ENCODE measurements around the gene SLC12A6.
A peak's percentile ranks its signal among the peaks of the same experiment; 100 is the strongest.
"Not testable (repeated sequence)": the region's sequence is repeated elsewhere in the genome, so short reads cannot be mapped to it uniquely, and the experiment has no call there.

Gene SLC12A6

GRCh38 chr15:34337557-34338306, at the start of gene SLC12A6:
SLC12A6 (minus strand) TSS chr15:34337781; CDS start chr15:34336680, 1,101 bp downstream.
- DNase-seq = peak; percentile 92

GRCh38 chr15:34381829-34382521, 44.4 kb upstream of the SLC12A6 start:
- DNase-seq = not testable (repeated sequence)

GRCh38 chr15:34380491-34380890, 42.9 kb upstream of the SLC12A6 start:
- not testable (repeated sequence) for DNase-seq

- no peak for DNase-seq
Observed at GRCh38 chr15:34376856-34377255, 39.3 kb upstream of the SLC12A6 start.

GRCh38 chr15:34375541-34375940, 38.0 kb upstream of the SLC12A6 start:
- not testable (repeated sequence) for DNase-seq

- DNase-seq = no peak
Observed at GRCh38 chr15:34374816-34375215, 37.2 kb upstream of the SLC12A6 start.

- DNase-seq = no peak
Observed at GRCh38 chr15:34373951-34374350, 36.4 kb upstream of the SLC12A6 start.

- no peak for DNase-seq
Observed at GRCh38 chr15:34370643-34371042, 33.1 kb upstream of the SLC12A6 start.

- DNase-seq = no peak
Observed at GRCh38 chr15:34370129-34370528, 32.5 kb upstream of the SLC12A6 start.

- DNase-seq = peak; percentile 96
Observed at GRCh38 chr15:34367101-34368081, 29.8 kb upstream of the SLC12A6 start, which contains the start of gene LPCAT4. LPCAT4 (minus strand) TSS chr15:34367196; CDS start chr15:34367100, 96 bp downstream.

GRCh38 chr15:34366271-34367065, 28.9 kb upstream of the SLC12A6 start:
- peak; percentile 66 for DNase-seq

- no peak for DNase-seq
Observed at GRCh38 chr15:34365836-34366235, 28.3 kb upstream of the SLC12A6 start.

- DNase-seq = no peak
Observed at GRCh38 chr15:34365091-34365825, 27.7 kb upstream of the SLC12A6 start.

GRCh38 chr15:34364041-34364440, 26.5 kb upstream of the SLC12A6 start:
- no peak for DNase-seq

GRCh38 chr15:34362047-34362773, 24.6 kb upstream of the SLC12A6 start:
- DNase-seq = no peak

- DNase-seq = no peak
Observed at GRCh38 chr15:34361278-34361677, 23.7 kb upstream of the SLC12A6 start.

- no peak for DNase-seq
Observed at GRCh38 chr15:34360298-34360697, 22.7 kb upstream of the SLC12A6 start.

GRCh38 chr15:34359416-34359815, 21.8 kb upstream of the SLC12A6 start:
- no peak for DNase-seq

GRCh38 chr15:34358948-34359347, 21.4 kb upstream of the SLC12A6 start:
- DNase-seq = no peak

GRCh38 chr15:34358367-34358766, 20.8 kb upstream of the SLC12A6 start:
- DNase-seq = no peak

GRCh38 chr15:34357653-34358052, 20.1 kb upstream of the SLC12A6 start:
- no peak for DNase-seq

All from NK-92 treated with Interleukin-12 subunit alpha and Interleukin-12 subunit beta, amount 100 ng/mL, for 24 hours (cell line).